Keratinocyte (primary cell): Measurements from ENCODE around the gene CDK14. TPM values are rescaled to one million over a fixed set of nuclear protein-coding genes. Genes with fewer than 3 reads are reported as not detected.

Experiments used
- DNase-seq: peaks from one replicate; pipeline ENCODE4 v3.0.0-alpha.2; 2011; ENCODE audit warnings: low read depth, missing footprints, low spot score
- FAIRE-seq: peaks from 2 replicates; lab custom pipeline; 2011; peaks lifted over from hg19 to GRCh38; lab: Jason Lieb, UNC
- H2AFZ ChIP-seq: 2 replicates; pipeline ENCODE4 v1.6.0; 2012; ENCODE audit warnings: low read length, control low read depth, inconsistent platforms; ENCODE audit not compliant: control insufficient read depth
- H3K27ac ChIP-seq: 2 replicates; pipeline ENCODE4 v1.5.1; 2011; ENCODE audit warnings: low read length; ENCODE audit not compliant: control insufficient read depth, insufficient read depth
- H3K27me3 ChIP-seq: 3 replicates; pipeline ENCODE4 v1.6.0; 2011; ENCODE audit warnings: low read length; ENCODE audit not compliant: control insufficient read depth, insufficient read depth; ENCODE audit errors: extremely low read depth
- H3K36me3 ChIP-seq, 2 experiments: 2 replicates in 1 of 2; 3 replicates in 1 of 2; pipeline ENCODE4 v1.5.1; 2011; ENCODE audit warnings: low read length in 2 of 2, mild to moderate bottlenecking in 1 of 2; ENCODE audit not compliant: control insufficient read depth in 2 of 2, insufficient read depth in 2 of 2; ENCODE audit errors: extremely low read depth in 1 of 2
- H3K4me1 ChIP-seq: 3 replicates; pipeline ENCODE4 v1.5.1; 2011; ENCODE audit warnings: low read length; ENCODE audit not compliant: control insufficient read depth, insufficient read depth; ENCODE audit errors: extremely low read depth
- H3K4me2 ChIP-seq: 3 replicates; pipeline ENCODE4 v1.6.0; 2011; ENCODE audit warnings: low read depth, low read length; ENCODE audit not compliant: control insufficient read depth, insufficient read depth; ENCODE audit errors: extremely low read depth
- H3K4me3 ChIP-seq, 3 experiments: fragments of 200-600 bp in 1 of 3; sonication (generic) in 1 of 3; 2 replicates in 2 of 3; 3 replicates in 1 of 3; pipeline ENCODE4 v1.5.1; 2011 to 2016; ENCODE audit warnings: low read length in 3 of 3, mild to moderate bottlenecking in 3 of 3, control low read depth in 2 of 3, inconsistent platforms in 1 of 3, low read depth in 1 of 3, mixed read lengths in 1 of 3, mixed run types in 1 of 3, moderate library complexity in 1 of 3; ENCODE audit not compliant: control insufficient read depth in 2 of 3, insufficient read depth in 2 of 3; ENCODE audit errors: extremely low read depth in 1 of 3
- H3K79me2 ChIP-seq: 2 replicates; pipeline ENCODE4 v1.6.0; 2012; ENCODE audit warnings: low read length; ENCODE audit not compliant: control insufficient read depth, insufficient read depth
- H3K9ac ChIP-seq: 3 replicates; pipeline ENCODE4 v1.6.0; 2011; ENCODE audit warnings: low read length; ENCODE audit not compliant: control insufficient read depth, insufficient read depth; ENCODE audit errors: extremely low read depth
- H3K9me1 ChIP-seq: 3 replicates; pipeline ENCODE4 v1.6.0; 2011; ENCODE audit warnings: low read length; ENCODE audit not compliant: control insufficient read depth, insufficient read depth; ENCODE audit errors: extremely low read depth
- H3K9me3 ChIP-seq: 2 replicates; pipeline ENCODE4 v1.5.1; 2012; ENCODE audit warnings: low read depth, low read length; ENCODE audit not compliant: control insufficient read depth
- H4K20me1 ChIP-seq: 3 replicates; pipeline ENCODE4 v1.6.0; 2011; ENCODE audit warnings: low read length; ENCODE audit not compliant: control insufficient read depth, insufficient read depth; ENCODE audit errors: extremely low read depth
- CTCF ChIP-seq, 3 experiments: IDR thresholded peaks in 1 of 3; conservative IDR thresholded peaks in 1 of 3; optimal IDR thresholded peaks in 1 of 3; 2 replicates in 2 of 3; 3 replicates in 1 of 3; pipeline versions ENCODE3 to v1.5.1; 2011; ENCODE audit warnings: low read length in 3 of 3, mild to moderate bottlenecking in 3 of 3, moderate library complexity in 2 of 3, control low read depth in 1 of 3, inconsistent platforms in 1 of 3; ENCODE audit not compliant: insufficient read depth in 2 of 3; ENCODE audit errors: extremely low read depth in 1 of 3
- EZH2 ChIP-seq: IDR thresholded peaks from one replicate; pipeline ENCODE4 v1.6.1; 2012; ENCODE audit warnings: inconsistent platforms, mild to moderate bottlenecking, low read length, moderate library complexity
- dilution Hi-C: fragments of 300-500 bp; cut with MboI; formaldehyde crosslinking; loops from one replicate; pipeline ENCODE4 v1.7.0; 2020; ENCODE audit warnings: low sequenced_read_pairs; ENCODE audit not compliant: extremely low pct_ligation_motif_present
- polyA plus RNA-seq, 5 experiments: library from polyadenylated mRNA; depleted of rRNA in 3 of 5; stranded (reverse) in 3 of 5; stranded (forward) in 1 of 5; unstranded in 1 of 5; fragments of >200 nt; gene quantifications; 1 replicate in 1 of 5; 2 replicates in 3 of 5; 3 replicates in 1 of 5; pipeline versions ENCODE4 v1.2.1 to v1.2.3, GENCODE V29; 2011 to 2012; ENCODE audit warnings: missing spikeins in 2 of 5, low read depth in 1 of 5, low replicate concordance in 1 of 5

Gene CDK14
- polyA plus RNA-seq, 1 donor (not counting 4 experiments of a cell fraction or from before 2014, with no cell fraction given): 4.0 TPM

- Histone ChIP-seq H3K27ac (no peak overlapping the region), H3K9me3 (no peaks in the 10 kb centered on the region), H2AFZ (no peak overlapping the region), H3K9ac (no peak overlapping the region), H3K4me3 (no peak overlapping the region), H3K36me3 (no peaks in the 10 kb centered on the region), H3K27me3 (no peaks in the 10 kb centered on the region), H3K9me1 (no peaks in the 10 kb centered on the region), H3K4me2 (no peak overlapping the region), H4K20me1 (no peaks in the 10 kb centered on the region), H3K79me2 (no peaks in the 10 kb centered on the region), H3K4me1 (no peaks in the 10 kb centered on the region)
- TF ChIP-seq EZH2: no peak
- no peak for TF ChIP-seq CTCF (optimal IDR thresholded peaks at IDR 0.05 in 1 of 3, IDR thresholded peaks at IDR 0.05 in 1 of 3, conservative IDR thresholded peaks at IDR 0.05 in 1 of 3; ENCODE audit: extremely low read depth in 1 of 3, insufficient read depth in 2 of 3, low read length in 3 of 3)
- dilution Hi-C loops: no loop called here
- FAIRE-seq (no peak), DNase-seq (peak; percentile 7)
Measured at GRCh38 chr7:90824386-90825307, 228.5 kb downstream of the CDK14 start.

- FAIRE-seq (no peak), DNase-seq (no peak)
- no peaks in the 10 kb centered on the region for H3K36me3 ChIP-seq
- no peaks in the 10 kb centered on the region for H3K27me3 ChIP-seq
- H3K4me3 ChIP-seq: no peak overlapping the region
- no peaks in the 10 kb centered on the region for H4K20me1 ChIP-seq
- H3K4me1 ChIP-seq: no peaks in the 10 kb centered on the region
- H3K9me1 ChIP-seq: no peaks in the 10 kb centered on the region
- dilution Hi-C loops: no loop called here
- no peak overlapping the region for H3K4me2 ChIP-seq
- H3K9me3 ChIP-seq: no peaks in the 10 kb centered on the region
- TF ChIP-seq CTCF (optimal IDR thresholded peaks at IDR 0.05 in 1 of 3, IDR thresholded peaks at IDR 0.05 in 1 of 3, conservative IDR thresholded peaks at IDR 0.05 in 1 of 3; ENCODE audit: extremely low read depth in 1 of 3, insufficient read depth in 2 of 3, low read length in 3 of 3) (no peak), EZH2 (no peak)
- H2AFZ ChIP-seq: no peak overlapping the region
- no peaks in the 10 kb centered on the region for H3K79me2 ChIP-seq
- H3K27ac ChIP-seq: no peak overlapping the region
- H3K9ac ChIP-seq: no peak overlapping the region
Measured at GRCh38 chr7:90825779-90826178, 229.7 kb downstream of the CDK14 start.
